ENCODE results near the gene GNB1. TPM values are rescaled to one million over a fixed set of nuclear protein-coding genes. Genes with fewer than 3 reads are reported as not detected.

GNB1 gene
- polyA plus RNA-seq, 1 of the 3 experiments (the other 2 are of a cell fraction) = 355 TPM

GRCh38 chr1:1842360-1843146 lies 48.3 kb downstream of the GNB1 start:
- peaks cover 98% of the 10 kb centered on the region for H4K20me1 ChIP-seq (ENCODE audit: insufficient read depth)
- H3K36me3 ChIP-seq (replicated peaks in 1 of 2; ENCODE audit: control insufficient read depth in 1 of 2, insufficient read depth in 2 of 2, low read length in 1 of 2) = peaks cover 0 to 18% of the 10 kb centered on the region in 2 experiments
- TF ChIP-seq USF1 (IDR thresholded peaks at IDR 0.05; ENCODE audit: borderline replicate concordance, low read depth) (no peak), NFIC (IDR thresholded peaks at IDR 0.05; ENCODE audit: borderline replicate concordance) (0 out of 2 replicates have a peak, but pooled peaks have one; percentile 24)
- no peak overlapping the region for H3K9ac ChIP-seq
- no peak overlapping the region for H2AFZ ChIP-seq (ENCODE audit: low read depth)
- H3K79me2 ChIP-seq (ENCODE audit: insufficient read depth) = peaks cover 100% of the 10 kb centered on the region
- H3K4me3 ChIP-seq (ENCODE audit: low read depth in 2 of 2, low read length in 1 of 2) = no peak overlapping the region
- H3K9me3 ChIP-seq = no peaks in the 10 kb centered on the region
- no peak for DNase-seq
- H3K9me2 ChIP-seq = no peaks in the 10 kb centered on the region
- WGBS (ENCODE audit: low lambda C conversion rate) = 88% methylated on average over 10 of the region's 11 CpGs
- no peaks in the 10 kb centered on the region for H3K27me3 ChIP-seq (ENCODE audit: insufficient read depth)
- ChIA-PET CTCF (interaction anchor here (1.6 kb wide), 1 partner anchor 66 kb away, joined by 8 read pairs; no protein-coding TSS in a partner anchor), POLR2A (interaction anchor here (0.6 kb wide), 1 partner anchor 23 kb away, joined by 4 read pairs; no protein-coding TSS in a partner anchor)
- H3F3A ChIP-seq (replicated peaks; ENCODE audit: insufficient read depth) = peaks cover 8% of the 10 kb centered on the region
- H3K4me2 ChIP-seq = no peak overlapping the region
- H3K27ac ChIP-seq (ENCODE audit: low read depth in 2 of 2, low read length in 1 of 2) = no peak overlapping the region
- peaks cover 0 to 20% of the 10 kb centered on the region in 2 experiments; a peak in 2 of 4 replicates for H3K4me1 ChIP-seq (ENCODE audit: control insufficient read depth in 1 of 2, insufficient read depth in 2 of 2, low read depth in 1 of 2, low read length in 1 of 2)

GRCh38 chr1:1841575-1841995 lies 49.3 kb downstream of the GNB1 start:
- peaks cover 12% of the 10 kb centered on the region for H3F3A ChIP-seq (replicated peaks; ENCODE audit: insufficient read depth)
- no peak overlapping the region for H3K4me2 ChIP-seq
- peaks cover 0 to 13% of the 10 kb centered on the region in 2 experiments; a peak in 1 of 4 replicates for H3K4me1 ChIP-seq (ENCODE audit: control insufficient read depth in 1 of 2, insufficient read depth in 2 of 2, low read depth in 1 of 2, low read length in 1 of 2)
- H3K9me3 ChIP-seq = no peaks in the 10 kb centered on the region
- no peaks in the 10 kb centered on the region for H3K27me3 ChIP-seq (ENCODE audit: insufficient read depth)
- peaks cover 100% of the 10 kb centered on the region for H3K79me2 ChIP-seq (ENCODE audit: insufficient read depth)
- H4K20me1 ChIP-seq (ENCODE audit: insufficient read depth) = peaks cover 98% of the 10 kb centered on the region
- DNase-seq = no peak
- WGBS (ENCODE audit: low lambda C conversion rate) = 95% methylated on average over 3 of the region's 3 CpGs
- POLR2A ChIA-PET = no interaction called here
- H3K4me3 ChIP-seq (ENCODE audit: low read depth in 2 of 2, low read length in 1 of 2) = no peak overlapping the region
- no peak overlapping the region for H3K9ac ChIP-seq
- H2AFZ ChIP-seq (ENCODE audit: low read depth) = no peak overlapping the region
- CTCF ChIA-PET = no interaction called here
- no peak overlapping the region; a peak in 1 of 4 replicates for H3K27ac ChIP-seq (ENCODE audit: low read depth in 2 of 2, low read length in 1 of 2)
- H3K36me3 ChIP-seq (replicated peaks in 1 of 2; ENCODE audit: control insufficient read depth in 1 of 2, insufficient read depth in 2 of 2, low read length in 1 of 2) = peaks cover 0 to 25% of the 10 kb centered on the region in 2 experiments
- H3K9me2 ChIP-seq = no peaks in the 10 kb centered on the region
- TF ChIP-seq EZH2phosphoT487 (IDR thresholded peaks at IDR 0.05; ENCODE audit: borderline replicate concordance, low read depth) = no peak
- TF ChIP-seq ZBTB33 (IDR thresholded peaks at IDR 0.05; ENCODE audit: borderline replicate concordance, low read depth) = no peak
- no peak for TF ChIP-seq TCF12 (IDR thresholded peaks at IDR 0.05)
- no peak for TF ChIP-seq JUND (IDR thresholded peaks at IDR 0.05)
- TF ChIP-seq POLR2AphosphoS5 (IDR thresholded peaks at IDR 0.05; ENCODE audit: low read depth, low read length) = no peak
- TF ChIP-seq REST (IDR thresholded peaks at IDR 0.05; ENCODE audit: low read depth, low read length) = no peak
- TF ChIP-seq IRF3 (IDR thresholded peaks at IDR 0.05; ENCODE audit: low read depth, low read length) = no peak
- no peak for TF ChIP-seq USF2 (IDR thresholded peaks at IDR 0.05; ENCODE audit: borderline replicate concordance, low read depth, low read length)
- no peak for TF ChIP-seq SMC3 (IDR thresholded peaks at IDR 0.05; ENCODE audit: low read depth, low read length)
